Anterior cingulate cortex (tissue), 58 donors: ENCODE data around the gene RPL9.
"Not testable (repeated sequence)": the region's sequence is repeated elsewhere in the genome, so short reads cannot be mapped to it uniquely, and the experiment has no call there.

Source experiments
- DNase-seq, 58 donors: peaks; one replicate each; lab custom pipeline; 2025; lab: John Stamatoyannopoulos, UW

The RPL9 gene

DNA sequence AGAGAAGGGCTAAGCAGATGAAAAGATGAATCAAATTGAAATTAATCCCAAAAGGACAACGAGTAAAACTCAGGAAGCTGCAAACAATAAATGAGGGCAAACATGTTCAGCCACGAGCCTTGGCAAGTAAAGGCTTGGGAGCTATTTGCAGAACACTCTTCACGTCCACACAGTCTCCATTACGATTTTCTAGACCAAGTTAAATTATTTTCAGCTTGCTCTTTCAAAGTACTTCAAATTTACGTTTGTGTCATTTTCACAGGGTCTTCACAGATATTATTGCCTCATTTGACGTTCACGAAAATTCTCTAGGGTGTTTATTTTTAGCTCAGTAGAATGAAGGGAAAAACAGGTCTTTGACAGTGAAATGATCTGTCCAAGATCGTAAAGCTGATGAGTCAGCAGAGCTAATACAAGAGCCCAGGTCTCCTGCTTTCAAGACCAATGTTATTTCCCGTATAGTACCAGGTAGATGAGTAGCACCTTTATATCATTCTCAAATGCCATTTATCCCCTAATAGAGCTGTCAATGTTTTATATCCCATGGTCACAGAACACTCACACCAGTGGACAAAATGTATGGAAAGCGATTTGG lies 31.1 kb downstream of the RPL9 start:
- no peak for DNase-seq

GRCh38 chr4:39426728-39427127 lies 32.0 kb downstream of the RPL9 start:
- no peak for DNase-seq

DNA sequence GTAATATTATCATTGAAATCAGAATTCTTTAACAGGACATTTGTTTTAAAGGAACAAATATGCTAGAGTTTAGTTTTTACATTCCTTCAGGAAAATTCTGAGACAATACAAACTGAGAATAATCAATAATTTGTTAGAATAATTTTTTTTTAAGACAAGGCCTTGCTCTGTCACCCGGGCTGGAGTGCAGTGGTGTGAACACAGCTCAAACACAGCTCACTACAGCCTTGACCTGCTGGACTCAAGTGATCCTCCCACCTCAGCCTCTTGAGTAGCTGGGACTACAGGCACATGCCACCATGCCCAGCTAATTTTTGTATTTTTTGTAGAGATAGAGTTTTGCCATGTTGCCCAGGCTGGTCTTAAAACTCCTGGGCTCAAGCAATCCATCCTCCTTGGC lies 33.4 kb downstream of the RPL9 start:
- not testable (repeated sequence) for DNase-seq

- no peak for DNase-seq
These were observed 36.5 kb downstream of the RPL9 start for GRCh38 chr4:39422247-39422646.

DNA sequence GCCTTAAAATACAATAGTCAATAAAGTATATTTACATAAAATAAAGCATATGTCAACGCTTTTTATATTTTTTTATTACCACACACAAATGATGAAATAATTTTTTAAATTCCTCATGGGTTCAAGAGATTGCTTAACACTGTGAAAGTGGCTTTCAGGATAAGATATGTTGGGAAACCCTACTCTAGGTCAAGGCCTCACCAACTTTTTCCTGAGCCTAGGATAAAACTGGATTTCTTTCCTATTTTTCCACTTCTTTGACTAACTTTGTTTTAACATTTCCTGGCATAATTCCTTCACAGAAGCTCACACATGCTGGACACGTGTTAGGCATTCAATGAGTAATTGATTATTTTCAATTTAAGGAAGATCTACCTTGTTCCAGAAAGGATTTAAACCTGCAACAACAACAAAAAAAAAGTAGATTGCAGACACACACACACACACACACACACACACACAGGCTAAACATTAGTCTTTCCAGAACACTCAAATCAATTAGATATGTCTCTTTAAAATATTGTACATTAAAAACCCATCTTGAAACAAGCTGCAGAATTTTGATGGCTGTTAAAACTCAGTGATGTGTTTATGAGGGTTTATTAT lies 42.9 kb downstream of the RPL9 start:
- DNase-seq, result no peak

GRCh38 chr4:39411561-39411960 lies 47.2 kb downstream of the RPL9 start:
- not testable (repeated sequence) for DNase-seq

GRCh38 chr4:39410415-39410814 lies 48.3 kb downstream of the RPL9 start:
- DNase-seq, result no peak

DNA sequence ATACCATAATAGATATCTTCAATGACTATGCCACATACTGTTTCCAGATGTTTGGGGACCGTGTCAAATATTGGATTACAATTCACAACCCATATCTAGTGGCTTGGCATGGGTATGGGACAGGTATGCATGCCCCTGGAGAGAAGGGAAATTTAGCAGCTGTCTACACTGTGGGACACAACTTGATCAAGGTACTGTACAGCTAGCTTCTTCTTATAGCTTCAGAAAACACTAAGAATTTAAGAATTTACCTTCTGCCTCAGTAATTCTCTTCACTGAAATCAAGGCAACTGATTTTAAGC lies 51.2 kb downstream of the RPL9 start:
- DNase-seq, result no peak

GRCh38 chr4:39406763-39407583 lies 51.7 kb downstream of the RPL9 start, which contains the start of gene KLB:
Gene KLB (plus strand): TSS chr4:39406930. CDS start chr4:39406950, 20 bp downstream.
- DNase-seq, result no peak
